ENCODE data around the gene SMIM13.
A peak's percentile ranks its signal among the peaks of the same experiment; 100 is the strongest.

The SMIM13 gene

DNA sequence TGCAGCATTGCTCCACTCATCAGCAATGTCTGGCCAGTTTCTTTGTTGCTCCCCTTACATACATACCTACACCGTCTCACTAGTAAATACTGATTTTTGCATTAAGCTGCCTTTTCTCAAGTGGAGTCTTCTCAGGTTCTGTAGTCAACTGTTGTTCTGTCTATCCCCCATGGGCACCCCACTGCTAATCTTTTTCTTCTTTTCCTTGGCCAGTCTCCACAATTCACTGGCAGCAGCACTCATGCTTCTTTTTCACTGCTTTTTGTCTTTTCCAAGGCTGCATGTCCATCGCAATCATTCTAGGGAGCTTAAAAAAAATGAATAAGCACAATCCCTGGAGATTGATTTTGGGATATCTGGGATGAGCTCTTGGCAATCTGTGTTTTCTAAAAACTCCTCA lies 28.2 kb downstream of the SMIM13 start:
- DNase-seq (ENCODE audit: low read depth in 3 of 3), result no peak

GRCh38 chr6:11122380-11122779 lies 28.7 kb downstream of the SMIM13 start:
- DNase-seq (ENCODE audit: low read depth in 3 of 3), result no peak

DNA sequence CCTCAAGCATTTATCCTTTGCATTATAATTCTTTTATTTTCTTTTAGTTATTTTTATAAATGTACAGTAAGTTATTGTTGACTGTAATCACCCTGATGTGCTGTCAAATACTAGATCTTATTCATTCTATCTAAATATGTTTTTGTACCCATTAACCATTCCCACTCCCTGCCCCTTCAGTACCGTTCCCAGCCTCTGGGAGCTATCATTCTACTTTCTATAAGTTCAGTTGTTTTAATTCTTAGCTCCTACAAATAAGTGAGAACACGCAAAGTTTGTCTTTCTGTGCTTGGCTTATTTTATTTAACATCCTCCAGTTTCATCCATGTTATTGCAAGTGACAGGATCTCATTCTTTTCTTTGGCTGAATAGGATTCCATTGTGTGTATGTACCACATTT lies 30.3 kb downstream of the SMIM13 start:
- DNase-seq (ENCODE audit: low read depth in 3 of 3), result no peak

DNA sequence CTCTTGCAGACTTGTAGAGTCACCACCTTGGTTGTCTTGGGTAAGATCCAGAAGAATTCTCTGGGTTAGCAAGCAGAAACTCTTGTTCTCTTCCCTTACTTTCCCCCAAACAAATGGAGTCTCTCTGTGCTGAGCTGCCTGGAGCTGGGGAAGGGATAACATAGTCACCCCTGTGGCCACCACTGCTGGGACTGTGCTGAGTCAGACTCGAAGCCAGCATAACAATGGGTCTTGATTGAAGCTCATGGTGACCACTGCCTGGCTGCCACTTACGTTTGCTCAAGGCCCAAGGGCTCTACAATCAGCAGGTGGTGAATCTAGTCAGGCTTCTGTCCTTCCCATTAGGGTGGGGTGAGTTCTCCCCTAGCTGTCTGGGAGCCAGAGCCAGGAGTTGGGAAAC lies 33.2 kb downstream of the SMIM13 start:
- DNase-seq (ENCODE audit: low read depth in 3 of 3), result no peak

GRCh38 chr6:11128608-11129007 lies 35.0 kb downstream of the SMIM13 start:
- DNase-seq (ENCODE audit: low read depth in 3 of 3), result no peak

DNA sequence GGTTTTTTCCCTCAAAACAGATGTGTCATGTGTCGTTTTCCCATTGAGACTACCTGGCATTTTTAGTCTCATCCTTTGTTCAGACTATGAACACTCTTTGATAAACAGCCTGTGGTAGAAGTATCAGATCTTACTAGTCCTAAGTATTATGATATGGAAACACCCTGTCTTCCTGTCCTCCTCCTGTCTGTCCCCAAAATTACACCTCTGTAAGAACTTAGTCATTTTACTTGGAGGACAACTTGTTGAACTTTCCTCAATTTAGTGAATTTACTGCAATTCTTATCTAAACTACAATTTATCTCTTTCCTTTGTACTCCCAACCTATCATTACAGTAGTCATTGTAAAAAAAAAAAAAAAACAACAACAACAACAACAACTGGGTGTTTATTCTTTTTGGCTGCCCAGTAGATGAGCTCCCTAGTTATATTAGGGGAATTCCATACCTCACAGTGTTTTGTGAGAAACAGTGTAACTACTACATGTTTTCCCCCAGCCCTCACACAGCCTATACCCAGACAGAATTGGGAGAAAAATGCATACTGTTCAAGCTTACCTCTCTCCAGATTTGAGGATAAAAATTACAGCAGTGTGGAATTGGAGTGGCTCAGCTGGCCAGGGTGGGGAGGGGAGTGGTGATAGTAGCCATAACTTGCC lies 36.4 kb downstream of the SMIM13 start:
- no peak for DNase-seq (ENCODE audit: low read depth in 3 of 3)

GRCh38 chr6:11130605-11131004 lies 37.0 kb downstream of the SMIM13 start:
- no peak for DNase-seq (ENCODE audit: low read depth in 3 of 3)

DNA sequence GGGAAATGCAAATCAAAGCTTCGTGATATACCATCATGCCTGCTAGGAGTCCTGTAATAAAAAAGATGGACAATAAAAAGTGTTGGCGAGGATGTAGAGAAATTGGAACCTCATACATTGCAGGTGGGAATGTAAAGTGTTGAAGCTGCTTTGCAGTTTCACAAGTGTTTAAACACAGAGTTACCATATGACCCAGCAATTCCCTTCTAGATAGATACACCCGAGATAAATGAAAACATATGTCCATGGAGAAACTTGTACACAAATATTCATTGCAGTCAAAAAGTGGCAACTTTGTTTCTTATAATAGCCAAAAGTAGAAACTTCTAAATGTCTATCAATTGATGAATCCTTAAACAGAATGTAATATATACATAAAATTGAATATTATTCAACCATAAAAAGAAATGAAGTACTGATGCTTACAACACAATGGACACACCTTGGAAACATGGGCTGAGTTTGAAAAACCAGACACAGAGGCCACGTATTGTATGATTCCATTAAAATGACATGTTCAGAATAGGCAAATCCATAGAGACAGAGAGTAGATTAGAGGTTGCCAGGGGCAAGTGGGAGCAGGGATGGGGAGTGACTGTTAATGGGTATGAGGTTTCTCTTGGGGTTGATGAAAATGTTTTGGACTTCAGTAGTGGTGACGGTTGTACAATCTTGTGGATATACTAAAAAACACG lies 38.7 kb downstream of the SMIM13 start:
- no peak for DNase-seq (ENCODE audit: low read depth in 3 of 3)

- DNase-seq (ENCODE audit: low read depth in 3 of 3), result no peak
Observed at GRCh38 chr6:11133281-11133680, 39.6 kb downstream of the SMIM13 start.

DNA sequence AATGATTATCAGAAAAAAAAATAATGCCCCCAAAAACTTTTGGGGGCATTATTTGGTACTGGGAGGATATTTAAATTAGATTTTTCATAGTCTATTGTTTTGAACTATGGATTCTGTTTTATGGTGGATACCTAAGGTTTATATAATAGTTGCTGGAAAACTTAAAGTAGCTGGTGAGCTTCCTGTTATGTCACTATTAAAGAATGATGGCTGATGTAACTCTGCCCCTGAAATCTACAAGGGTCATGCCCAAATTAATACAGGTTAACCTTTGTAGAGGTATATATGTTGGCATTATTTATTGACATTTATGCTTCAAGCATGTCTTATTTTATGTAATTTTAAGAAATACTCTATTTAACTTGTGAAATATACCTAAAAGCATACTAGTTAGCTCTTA lies 43.2 kb downstream of the SMIM13 start:
- no peak for DNase-seq (ENCODE audit: low read depth in 3 of 3)

DNA sequence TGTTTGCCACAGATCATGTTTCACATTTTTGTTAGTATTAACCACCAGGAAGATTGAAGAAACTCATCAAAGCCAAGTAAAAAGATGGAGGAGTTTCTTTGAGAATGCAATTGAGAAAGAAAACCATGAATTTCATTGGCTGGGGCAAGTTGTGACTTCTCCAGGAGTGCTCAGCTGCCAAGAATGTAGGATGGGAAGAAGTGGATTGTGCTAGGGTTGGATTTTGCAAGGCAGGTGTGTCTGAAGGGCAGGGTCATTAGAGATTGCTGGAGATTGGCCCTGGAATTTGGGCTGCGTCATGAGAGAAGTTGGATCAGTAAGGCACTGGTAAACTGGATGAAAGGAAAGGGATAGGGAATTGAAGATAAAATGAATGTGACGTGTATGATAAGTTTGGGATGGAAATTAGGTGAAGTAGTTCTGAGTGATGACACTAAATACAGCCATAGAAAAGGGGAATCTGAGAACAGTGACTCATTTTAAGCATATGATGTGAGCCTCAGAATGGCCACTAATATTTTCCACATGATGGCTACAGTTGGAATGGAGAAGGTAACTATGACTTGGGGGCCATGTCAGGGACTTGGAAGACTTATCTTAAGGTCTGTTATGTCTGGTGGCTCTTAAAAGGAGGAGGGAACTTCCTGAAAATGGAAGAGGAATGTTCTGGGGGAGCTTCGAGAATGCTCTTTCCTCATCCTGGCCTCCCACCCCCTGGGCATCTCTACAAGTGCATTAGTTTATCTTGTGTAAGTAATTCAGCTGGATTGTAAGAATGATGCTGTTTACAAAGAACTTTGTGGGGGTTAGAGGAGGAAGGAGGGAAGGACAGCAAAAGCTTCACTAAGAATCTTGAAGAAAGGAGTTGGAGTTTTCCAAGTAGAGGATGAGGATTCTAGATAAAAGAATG lies 45.7 kb downstream of the SMIM13 start:
- DNase-seq (ENCODE audit: low read depth in 3 of 3), result no peak

DNA sequence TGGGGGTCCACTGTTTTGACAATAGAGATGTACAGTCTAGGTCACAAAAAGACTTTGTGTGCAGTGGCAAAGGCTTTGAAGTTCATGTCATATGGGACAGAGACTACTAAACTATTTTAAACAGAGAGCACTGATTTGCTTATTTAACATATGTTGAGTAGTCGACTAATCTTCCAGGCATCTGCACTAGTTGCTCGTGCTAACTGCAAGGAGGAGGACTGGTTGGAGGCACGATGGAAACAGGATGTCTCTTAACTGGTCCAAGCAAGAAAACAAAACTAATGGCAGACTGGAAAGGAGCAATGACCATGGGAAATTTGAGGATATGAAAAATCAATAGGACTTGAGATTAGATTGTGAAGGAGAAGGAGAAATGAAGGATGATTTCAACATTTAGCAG lies 46.4 kb downstream of the SMIM13 start:
- DNase-seq (ENCODE audit: low read depth in 3 of 3), result no peak

DNA sequence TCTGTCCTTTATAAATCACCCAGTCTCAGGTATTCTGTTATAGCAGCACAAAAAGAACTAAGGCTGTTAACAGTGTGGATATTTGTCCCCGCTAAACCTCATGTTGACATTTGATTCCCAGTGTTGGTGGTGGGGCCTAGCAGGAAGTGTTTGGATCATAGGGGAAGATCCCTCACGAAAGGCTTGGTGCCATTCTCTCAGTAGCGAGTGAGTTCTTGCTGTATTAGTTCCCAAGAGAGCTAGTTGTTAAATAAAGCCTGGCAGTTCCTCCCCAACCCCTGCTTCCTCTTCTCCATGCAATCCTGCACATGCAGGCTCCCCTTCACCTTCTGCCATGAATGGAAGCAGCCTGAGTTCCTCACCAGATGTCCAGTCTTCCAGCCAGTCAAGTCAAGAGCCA lies 47.7 kb downstream of the SMIM13 start:
- DNase-seq (ENCODE audit: low read depth in 3 of 3), result no peak

DNA sequence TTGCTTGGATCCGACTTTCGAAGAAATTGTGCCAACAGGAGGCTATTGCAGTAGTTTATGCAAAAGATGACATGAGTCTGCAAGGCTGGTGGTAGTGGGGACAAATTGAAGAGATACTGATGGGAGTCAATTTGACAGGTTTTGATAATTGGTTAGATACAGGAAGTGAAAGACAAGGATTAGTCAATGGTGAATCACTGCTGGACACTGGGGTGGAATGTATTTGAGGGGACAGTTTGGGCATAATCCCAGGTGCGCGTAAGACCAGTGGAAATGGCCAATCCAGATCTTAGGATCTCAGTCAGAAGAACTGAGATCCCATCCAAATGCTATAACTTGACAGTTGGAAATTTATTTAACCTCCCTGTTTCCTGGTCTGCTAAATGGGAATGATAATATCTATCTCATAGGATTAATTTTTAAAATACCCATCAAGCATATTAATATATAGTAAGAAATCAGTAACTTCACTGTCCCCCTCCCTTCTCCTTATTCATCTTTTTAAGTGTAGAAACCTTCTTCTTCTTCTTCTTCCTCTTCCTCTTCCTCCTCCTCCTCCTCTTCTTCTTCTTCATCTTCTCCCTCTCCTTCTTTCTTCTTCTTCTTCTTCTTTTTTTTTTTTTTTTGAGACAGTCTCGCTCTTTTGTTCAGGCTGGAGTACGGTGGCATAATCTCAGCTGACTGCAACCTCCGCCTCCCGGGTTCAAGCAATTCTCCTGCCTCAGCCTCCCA lies 48.8 kb downstream of the SMIM13 start:
- DNase-seq (ENCODE audit: low read depth in 3 of 3), result no peak

GRCh38 chr6:11143394-11144371 lies 50.0 kb downstream of the SMIM13 start:
- no peak for DNase-seq (ENCODE audit: low read depth in 3 of 3)

DNA sequence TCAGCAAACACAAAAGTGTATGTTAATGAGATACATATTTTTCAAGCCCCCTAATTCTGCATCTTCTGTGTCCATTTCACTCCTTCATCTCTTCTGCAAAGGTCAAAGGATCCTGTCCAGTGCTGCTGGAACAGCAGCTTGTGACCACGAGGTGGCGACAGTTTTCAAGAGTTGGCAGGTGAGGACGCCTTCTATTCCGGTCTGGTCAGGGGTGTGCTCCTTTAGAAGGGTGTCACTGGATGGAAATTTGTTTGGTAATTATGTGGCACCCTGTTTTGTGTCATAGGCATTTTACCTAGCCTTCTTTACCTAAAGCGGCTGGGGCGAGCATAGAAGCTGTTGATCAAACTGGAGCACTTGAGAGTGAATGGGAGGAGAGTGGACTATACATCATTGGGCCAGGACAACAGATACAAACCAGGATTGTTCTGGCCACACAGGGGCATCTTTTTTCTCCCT lies 50.8 kb downstream of the SMIM13 start:
- DNase-seq (ENCODE audit: low read depth in 3 of 3), result peak; percentile 49 to 69 (median 51)

DNA sequence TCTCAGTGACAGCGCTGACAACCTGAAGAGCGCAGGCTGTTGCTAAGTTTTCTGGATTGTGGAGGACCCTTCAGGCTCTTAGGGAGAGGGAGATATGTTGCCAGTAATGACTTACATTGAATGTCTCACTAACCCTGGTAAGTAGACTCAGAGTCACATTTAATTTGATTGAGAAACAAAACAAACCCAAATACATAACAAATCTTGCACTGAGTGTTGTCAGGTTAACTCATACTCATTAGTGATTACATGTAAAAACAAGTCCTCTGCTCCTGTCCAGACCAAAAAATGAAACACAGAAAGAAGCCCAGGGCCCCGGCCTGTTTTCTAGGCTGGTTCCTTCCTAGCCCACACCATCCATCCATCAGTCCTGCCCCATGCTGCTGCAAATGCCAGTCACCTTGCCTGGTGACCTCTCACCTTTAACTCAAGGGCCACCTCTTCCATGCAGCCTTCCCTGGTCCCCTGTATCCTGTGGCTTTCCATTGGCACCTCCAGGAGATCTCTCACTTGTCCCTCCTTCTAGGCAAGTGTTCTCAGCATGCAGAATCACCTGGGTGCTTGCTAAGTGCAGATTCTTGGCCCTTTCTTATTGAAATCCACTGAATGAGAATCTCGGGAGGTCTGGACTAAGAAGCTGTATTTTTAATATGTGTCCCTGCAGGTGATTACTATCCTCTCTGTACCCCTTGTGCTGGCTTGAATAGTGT lies 52.6 kb downstream of the SMIM13 start:
- DNase-seq (ENCODE audit: low read depth in 3 of 3), result no peak

GRCh38 chr6:11149551-11149950 lies 55.9 kb downstream of the SMIM13 start:
- no peak for DNase-seq (ENCODE audit: low read depth in 3 of 3)

- no peak for DNase-seq (ENCODE audit: low read depth in 3 of 3)
Observed at GRCh38 chr6:11151488-11151887, 57.9 kb downstream of the SMIM13 start.

- no peak for DNase-seq (ENCODE audit: low read depth in 3 of 3)
Observed at GRCh38 chr6:11152581-11152980, 58.9 kb downstream of the SMIM13 start.
